Measurements from ENCODE around the gene FARP1. TPM values are rescaled to one million over a fixed set of nuclear protein-coding genes. Genes with fewer than 3 reads are reported as not detected.

The FARP1 gene
- total and polyA plus RNA-seq, 2 of the 8 experiments (the other 6 are each of a cell fraction or from before 2014, with no cell fraction given), result 24.7 to 104 TPM

GRCh38 chr13:98221234-98221633 lies 78.3 kb downstream of the FARP1 start (continued):
- TF ChIP-seq CHD7 (IDR thresholded peaks at IDR 0.05; ENCODE audit: insufficient replicate concordance, low read length) (no peak), SIN3A (conservative IDR thresholded peaks at IDR 0.05 in 1 of 2, IDR thresholded peaks at IDR 0.05 in 1 of 2; ENCODE audit: low read depth in 1 of 2, low read length in 2 of 2) (no peak), CEBPB (IDR thresholded peaks at IDR 0.05; ENCODE audit: low read depth, low read length) (no peak), SP1 (IDR thresholded peaks at IDR 0.05; ENCODE audit: low read depth, low read length) (no peak), E2F6 (IDR thresholded peaks at IDR 0.05) (no peak), MAX (IDR thresholded peaks at IDR 0.05) (no peak), ZNF274 (IDR thresholded peaks at IDR 0.05; ENCODE audit: borderline replicate concordance, extremely low read depth, low read length) (no peak)

All from H1 (cell line).